Vagina (tissue), 2 donors: Measurements from ENCODE around the gene ZEB2.

ENCODE experiments used
- CTCF ChIP-seq, 3 experiments: fragments of 450-650 bp in 2 of 3; fragments of 200-600 bp in 1 of 3; sonication (generic) in 1 of 3; IDR thresholded peaks; one replicate each; pipeline ENCODE4 v1.5.1; 2017 to 2019; ENCODE audit warnings: antibody characterized with exemption in 3 of 3, mild to moderate bottlenecking in 2 of 3, moderate library complexity in 2 of 3
- POLR2A ChIP-seq, 2 donors: fragments of 450-650 bp; IDR thresholded peaks; one replicate each; pipeline ENCODE4 v1.6.1; 2017; ENCODE audit warnings: antibody characterized with exemption in 2 of 2, mild to moderate bottlenecking in 2 of 2, moderate library complexity in 2 of 2

- TF ChIP-seq CTCF (IDR thresholded peaks at IDR 0.05), result no peak
- TF ChIP-seq POLR2A (IDR thresholded peaks at IDR 0.05), result no peak
These were observed 38.3 kb downstream of the ZEB2 start for GRCh38 chr2:144481666-144482065.
